KOPT-K1 (cell line): ENCODE results near the gene UBD.

ENCODE experiments used
- H3K27ac ChIP-seq: fragments of 200-600 bp; sonication (generic); 2 replicates; pipeline ENCODE4 v1.5.1; 2016; ENCODE audit warnings: antibody characterized with exemption, mild to moderate bottlenecking, low read depth, low read length; ENCODE audit not compliant: poor library complexity, severe bottlenecking
- H3K36me3 ChIP-seq: fragments of 200-600 bp; sonication (generic); 2 replicates; pipeline ENCODE4 v1.5.1; 2017; ENCODE audit warnings: antibody characterized with exemption, mild to moderate bottlenecking, low read length, moderate library complexity; ENCODE audit not compliant: insufficient read depth
- H3K9me3 ChIP-seq: fragments of 200-600 bp; sonication (generic); 2 replicates; pipeline ENCODE4 v1.5.1; 2017; ENCODE audit warnings: antibody characterized with exemption, low read length, mild to moderate bottlenecking; ENCODE audit not compliant: insufficient read depth, poor library complexity, severe bottlenecking

Gene UBD

DNA sequence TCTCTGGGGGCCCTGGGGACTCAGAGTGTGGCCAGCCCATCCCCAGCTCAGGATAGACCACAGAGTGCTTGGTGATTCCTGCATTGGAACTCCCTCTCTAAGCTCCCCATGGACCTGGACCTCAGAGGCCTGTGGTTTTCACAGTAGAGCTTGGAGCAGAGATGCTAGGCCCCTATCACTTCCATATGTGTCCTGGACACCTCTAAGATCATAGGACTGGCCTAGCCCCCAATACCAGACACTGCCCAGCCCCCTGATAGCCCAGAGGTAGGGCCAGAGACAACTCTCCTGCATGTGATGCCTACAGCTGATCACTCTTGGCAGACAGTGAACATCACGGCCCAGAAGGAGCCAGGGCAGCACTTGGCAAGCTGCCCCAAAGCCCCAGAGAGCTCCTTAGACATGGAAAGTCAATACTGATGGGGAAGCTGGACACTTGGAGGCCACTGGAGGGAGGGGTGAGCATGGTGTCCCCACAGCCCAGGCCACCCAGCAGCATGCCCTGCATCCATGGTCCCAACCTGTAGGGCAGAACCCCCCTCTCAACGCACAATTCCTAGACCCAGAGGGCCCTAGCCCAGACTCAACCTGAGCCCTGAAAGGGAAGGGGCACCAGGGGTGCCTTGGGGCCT is 27.1 kb downstream of the UBD start:
- H3K36me3 ChIP-seq = no peaks in the 10 kb centered on the region
- no peak overlapping the region for H3K27ac ChIP-seq
- H3K9me3 ChIP-seq = no peaks in the 10 kb centered on the region

DNA sequence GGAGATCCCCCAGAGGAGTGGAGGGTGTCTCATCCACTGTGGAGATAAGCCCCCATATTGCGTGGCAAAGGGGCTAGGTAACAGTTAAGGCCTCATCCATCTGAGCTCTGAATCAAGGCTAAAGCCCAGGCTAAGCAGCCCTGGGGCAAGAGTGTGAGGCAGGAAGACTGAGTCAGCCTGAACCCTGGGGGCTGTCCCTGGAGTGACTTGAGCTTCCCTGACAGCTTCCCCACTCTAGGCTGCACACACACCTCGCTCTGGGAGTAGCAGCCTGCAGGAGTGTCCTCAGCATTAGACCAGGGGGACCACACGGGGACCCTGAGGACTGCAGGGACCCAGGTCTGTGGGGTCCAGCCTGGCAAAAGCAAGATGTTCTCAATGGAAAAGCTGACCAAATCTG is 27.9 kb downstream of the UBD start:
- H3K36me3 ChIP-seq = no peaks in the 10 kb centered on the region
- H3K9me3 ChIP-seq = no peaks in the 10 kb centered on the region

GRCh38 chr6:29530671-29531310 is 28.7 kb downstream of the UBD start:
- Histone ChIP-seq H3K36me3 (no peaks in the 10 kb centered on the region), H3K27ac (no peak overlapping the region), H3K9me3 (no peaks in the 10 kb centered on the region)

More for the DNA sequence above, 27.9 kb downstream of the UBD start:
- H3K27ac ChIP-seq = no peak overlapping the region

- H3K9me3 ChIP-seq = no peaks in the 10 kb centered on the region
- H3K27ac ChIP-seq = no peak overlapping the region
- H3K36me3 ChIP-seq = no peaks in the 10 kb centered on the region
Observed at GRCh38 chr6:29529956-29530355, 29.6 kb downstream of the UBD start.

DNA sequence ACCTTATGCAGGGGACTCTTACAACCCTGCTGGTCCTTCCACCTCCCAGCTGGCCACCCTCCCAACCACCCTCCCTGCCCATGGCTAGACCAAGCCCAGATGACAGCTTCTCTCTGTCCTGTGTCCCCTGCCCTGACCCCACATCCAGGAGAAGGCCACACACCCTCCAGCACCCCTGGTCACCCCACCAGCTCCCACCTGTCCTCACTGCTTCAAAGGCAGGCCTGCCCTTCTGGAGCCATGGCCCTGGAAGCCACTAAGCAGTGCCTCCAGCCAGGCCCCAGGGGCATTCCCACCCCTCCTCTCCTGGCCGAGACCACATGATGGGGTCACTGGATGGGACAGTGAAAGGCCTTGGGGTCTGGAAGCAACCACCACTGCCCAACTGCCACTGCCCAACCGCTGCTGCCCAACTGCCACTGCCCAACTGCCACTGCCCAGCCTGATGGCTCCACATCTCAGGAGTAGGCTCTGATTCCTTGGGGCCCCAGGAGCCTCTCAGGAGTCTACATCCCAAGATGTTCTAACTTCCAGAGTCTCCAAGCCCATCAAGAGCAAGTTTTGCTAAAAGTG is 30.5 kb downstream of the UBD start:
- Histone ChIP-seq H3K9me3 (no peaks in the 10 kb centered on the region), H3K27ac (no peak overlapping the region), H3K36me3 (no peaks in the 10 kb centered on the region)

GRCh38 chr6:29528300-29528931 is 31.1 kb downstream of the UBD start:
- peaks cover under 1% of the 10 kb centered on the region for H3K9me3 ChIP-seq
- H3K27ac ChIP-seq = no peak overlapping the region
- no peaks in the 10 kb centered on the region for H3K36me3 ChIP-seq

DNA sequence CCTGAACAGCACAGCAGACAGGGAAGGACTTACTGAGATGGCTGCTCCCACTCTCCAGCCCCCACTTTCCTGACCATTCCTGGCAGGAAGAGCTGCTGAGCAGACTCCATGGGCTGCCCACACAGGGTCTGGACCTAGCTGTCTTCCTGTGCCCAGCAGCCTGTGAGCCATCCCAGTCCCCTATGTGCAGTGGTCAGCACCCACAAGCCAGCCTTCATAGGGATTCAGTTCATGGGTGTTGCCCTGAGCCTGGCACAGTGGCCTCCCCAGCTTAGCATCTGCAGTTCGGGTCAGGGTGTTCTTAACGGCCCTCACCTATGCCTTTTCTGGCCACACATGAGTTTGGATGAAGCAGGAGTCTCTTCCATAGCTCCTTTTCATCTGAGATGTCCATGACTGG is 32.0 kb downstream of the UBD start:
- Histone ChIP-seq H3K27ac (no peak overlapping the region), H3K36me3 (no peaks in the 10 kb centered on the region), H3K9me3 (peaks cover 9% of the 10 kb centered on the region)

- no peaks in the 10 kb centered on the region for H3K36me3 ChIP-seq
- peaks cover 9% of the 10 kb centered on the region for H3K9me3 ChIP-seq
- H3K27ac ChIP-seq = no peak overlapping the region
Observed at GRCh38 chr6:29527126-29527525, 32.4 kb downstream of the UBD start.

- Histone ChIP-seq H3K27ac (no peak overlapping the region), H3K9me3 (peaks cover 9% of the 10 kb centered on the region)
Observed at GRCh38 chr6:29525311-29525639, 34.3 kb downstream of the UBD start.

DNA sequence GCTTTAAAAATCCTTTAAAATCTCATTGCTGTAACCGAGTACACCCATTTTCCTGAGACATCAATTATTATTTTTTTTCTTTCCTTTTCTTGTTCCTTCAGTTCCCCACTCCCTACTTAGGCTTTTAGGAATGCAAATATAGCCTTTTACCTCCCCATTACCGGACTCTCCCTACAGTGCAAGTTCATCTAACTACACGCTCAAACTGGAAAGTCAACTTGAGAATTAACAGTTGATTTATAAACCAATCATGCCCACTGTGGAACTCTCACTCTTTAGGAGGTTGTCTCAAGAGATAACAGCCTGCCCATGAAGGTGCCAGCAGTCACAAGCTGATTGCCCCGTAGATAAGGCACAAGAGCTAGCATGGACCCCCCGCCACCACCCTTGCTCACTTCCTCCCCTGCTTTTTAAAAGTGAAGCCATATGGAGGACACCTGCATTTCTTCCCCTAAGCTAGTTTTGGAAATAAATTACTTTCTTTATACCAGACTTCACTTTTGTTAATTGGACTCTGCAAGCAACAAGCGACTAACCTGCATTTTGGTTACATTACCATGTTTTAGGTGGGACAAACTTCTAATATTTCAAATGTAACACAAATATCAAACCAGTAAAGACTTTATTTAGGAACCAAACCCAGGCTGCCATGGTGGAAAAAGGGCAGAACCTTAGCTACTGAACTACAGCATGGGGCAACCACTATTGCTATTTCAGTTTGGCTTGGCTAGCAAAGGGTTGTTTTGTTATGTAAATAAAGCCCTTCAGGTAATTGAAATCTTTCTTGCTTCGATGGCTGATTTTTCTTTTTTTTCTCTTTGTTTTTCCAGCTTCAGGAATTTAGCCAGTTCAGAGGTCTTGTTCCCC is 34.9 kb downstream of the UBD start:
- Histone ChIP-seq H3K9me3 (peaks cover 9% of the 10 kb centered on the region), H3K36me3 (no peaks in the 10 kb centered on the region), H3K27ac (no peak overlapping the region)

More at GRCh38 chr6:29525311-29525639, 34.3 kb downstream of the UBD start:
- no peaks in the 10 kb centered on the region for H3K36me3 ChIP-seq

- Histone ChIP-seq H3K9me3 (peaks cover 9% of the 10 kb centered on the region), H3K36me3 (no peaks in the 10 kb centered on the region), H3K27ac (no peak overlapping the region)
Observed at GRCh38 chr6:29524044-29524443, 35.5 kb downstream of the UBD start.

GRCh38 chr6:29522227-29522626 is 37.3 kb downstream of the UBD start:
- H3K36me3 ChIP-seq = no peaks in the 10 kb centered on the region
- H3K9me3 ChIP-seq = peaks cover 9% of the 10 kb centered on the region
- no peak overlapping the region for H3K27ac ChIP-seq

GRCh38 chr6:29521006-29521680 is 38.4 kb downstream of the UBD start:
- Histone ChIP-seq H3K27ac (no peak overlapping the region), H3K36me3 (no peaks in the 10 kb centered on the region), H3K9me3 (peaks cover 9% of the 10 kb centered on the region)

DNA sequence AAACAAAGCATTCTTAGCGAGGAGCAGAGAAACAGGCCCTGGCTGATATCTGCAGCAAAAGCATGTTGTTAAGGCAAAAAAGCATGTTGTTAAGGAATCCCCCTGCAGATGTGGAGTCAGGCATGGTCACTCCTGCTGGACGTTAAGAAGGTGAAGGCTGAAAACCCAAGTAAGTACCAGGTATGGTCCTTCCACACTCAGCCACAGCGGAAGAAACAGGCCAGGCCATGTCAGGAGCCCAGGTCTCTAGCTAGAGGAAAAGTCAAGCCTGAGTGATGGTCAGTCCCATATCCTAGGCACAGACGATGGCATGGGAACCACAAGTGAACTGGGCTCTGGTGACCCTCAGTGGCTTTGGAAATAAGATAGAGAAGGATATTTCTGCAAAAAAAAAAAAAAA is 39.3 kb downstream of the UBD start:
- Histone ChIP-seq H3K9me3 (peaks cover 9% of the 10 kb centered on the region), H3K36me3 (no peaks in the 10 kb centered on the region), H3K27ac (no peak overlapping the region)
